Activated T-cell treated with anti-CD3 and anti-CD28 coated beads for 48 hours (primary cell): ENCODE results near the gene AFAP1.

Source experiments
- DNase-seq: peaks from one replicate; pipeline ENCODE4 v3.0.0-alpha.2; 2020; ENCODE audit warnings: low read depth

The AFAP1 gene

GRCh38 chr4:7735961-7736360 is 203.7 kb downstream of the AFAP1 start:
- no peak for DNase-seq

GRCh38 chr4:7735395-7735794 is 204.3 kb downstream of the AFAP1 start:
- DNase-seq = no peak

GRCh38 chr4:7734651-7735260 is 204.9 kb downstream of the AFAP1 start:
- DNase-seq = no peak

- no peak for DNase-seq
Measured at GRCh38 chr4:7733801-7734650, 205.6 kb downstream of the AFAP1 start.

- no peak for DNase-seq
Measured at GRCh38 chr4:7733201-7733600, 206.5 kb downstream of the AFAP1 start.

- DNase-seq = no peak
Measured at GRCh38 chr4:7732263-7732662, 207.4 kb downstream of the AFAP1 start.

- DNase-seq = no peak
Measured at GRCh38 chr4:7731437-7731836, 208.2 kb downstream of the AFAP1 start.

GRCh38 chr4:7727749-7728148 is 211.9 kb downstream of the AFAP1 start:
- DNase-seq = no peak

GRCh38 chr4:7726665-7727413 is 212.8 kb downstream of the AFAP1 start:
- no peak for DNase-seq

GRCh38 chr4:7725951-7726350 is 213.7 kb downstream of the AFAP1 start:
- DNase-seq = no peak

GRCh38 chr4:7723625-7724024 is 216.0 kb downstream of the AFAP1 start:
- DNase-seq = no peak

- no peak for DNase-seq
Measured at GRCh38 chr4:7722766-7723387, 216.8 kb downstream of the AFAP1 start.

- no peak for DNase-seq
Measured at GRCh38 chr4:7721984-7722551, 217.6 kb downstream of the AFAP1 start.

- peak; percentile 49 for DNase-seq
Measured at GRCh38 chr4:7719354-7720174, 220.1 kb downstream of the AFAP1 start.

GRCh38 chr4:7717946-7718490 is 221.6 kb downstream of the AFAP1 start:
- DNase-seq = no peak

GRCh38 chr4:7717161-7717560 is 222.5 kb downstream of the AFAP1 start:
- DNase-seq = no peak

GRCh38 chr4:7716010-7716721 is 223.5 kb downstream of the AFAP1 start:
- no peak for DNase-seq

- no peak for DNase-seq
Measured at GRCh38 chr4:7715271-7716009, 224.2 kb downstream of the AFAP1 start.

- no peak for DNase-seq
Measured at GRCh38 chr4:7714738-7715137, 224.9 kb downstream of the AFAP1 start.

- no peak for DNase-seq
Measured at GRCh38 chr4:7714176-7714575, 225.5 kb downstream of the AFAP1 start.
